ES-I3 (cell line): ENCODE measurements around the gene ADGRL1.
A peak's percentile ranks its signal among the peaks of the same experiment; 100 is the strongest.
"Not testable (repeated sequence)": the region's sequence is repeated elsewhere in the genome, so short reads cannot be mapped to it uniquely, and the experiment has no call there.

ENCODE experiments used
- H3K36me3 ChIP-seq: 2 replicates; pipeline ENCODE4 v1.6.1; 2013; ENCODE audit warnings: mild to moderate bottlenecking, low read length, control low read depth, moderate library complexity; ENCODE audit not compliant: insufficient read depth
- H3K4me1 ChIP-seq: 2 replicates; pipeline ENCODE4 v1.6.1; 2013; ENCODE audit warnings: mild to moderate bottlenecking, control low read depth, low read length; ENCODE audit not compliant: insufficient read depth
- H3K9ac ChIP-seq: 2 replicates; pipeline ENCODE4 v1.6.1; 2013; ENCODE audit warnings: low read depth, mild to moderate bottlenecking, low read length, moderate library complexity
- H3K9me3 ChIP-seq: 2 replicates; pipeline ENCODE4 v1.6.1; 2013; ENCODE audit warnings: mild to moderate bottlenecking, low read length, moderate library complexity; ENCODE audit not compliant: control insufficient read depth, insufficient read depth

Gene ADGRL1

GRCh38 chr19:14237014-14237941 is 31.3 kb upstream of the ADGRL1 start:
- no peaks in the 10 kb centered on the region; the same call in 1 of the 2 replicates for H3K9me3 ChIP-seq
- no peaks in the 10 kb centered on the region for H3K36me3 ChIP-seq
- no peaks in the 10 kb centered on the region for H3K4me1 ChIP-seq
- no peak overlapping the region for H3K9ac ChIP-seq

GRCh38 chr19:14232945-14233344 is 27.0 kb upstream of the ADGRL1 start:
- H3K9me3 ChIP-seq, H3K36me3 ChIP-seq, H3K4me1 ChIP-seq, H3K9ac ChIP-seq: not testable (repeated sequence)

DNA sequence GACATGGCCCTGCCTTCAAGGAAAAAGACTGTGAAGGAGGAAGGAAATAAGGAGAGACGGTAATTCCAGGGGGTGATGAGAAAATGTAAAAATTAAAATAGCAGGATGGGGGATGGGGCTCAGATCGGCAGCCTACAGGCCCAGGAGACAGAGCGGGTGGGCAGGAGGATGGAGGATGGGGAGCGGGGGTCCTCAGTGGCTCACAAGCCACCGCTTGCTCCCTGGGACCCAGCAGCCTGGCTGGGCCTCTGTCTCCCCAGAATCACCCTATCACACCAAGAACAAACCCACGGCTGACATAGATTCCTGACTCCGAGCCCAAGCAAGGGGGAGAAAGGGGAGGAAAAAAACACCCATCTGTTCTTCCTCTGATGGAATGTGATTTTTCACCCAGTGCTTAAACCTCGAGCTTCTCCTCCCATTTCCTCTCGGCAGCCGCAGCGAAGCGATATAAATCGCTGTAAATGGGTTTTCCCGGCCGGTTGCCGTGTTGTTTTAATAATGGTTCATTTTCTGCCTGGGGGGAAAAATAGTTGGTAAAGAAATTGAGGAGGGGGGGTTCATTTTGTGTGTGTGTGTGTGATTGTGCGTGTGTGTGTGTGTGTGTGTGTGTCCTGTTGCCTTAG is 22.6 kb upstream of the ADGRL1 start:
- not testable (repeated sequence) for H3K36me3 ChIP-seq, H3K9me3 ChIP-seq
- H3K9ac ChIP-seq, result peak overlapping the region; percentile 9; the same call in 1 of the 2 replicates

DNA sequence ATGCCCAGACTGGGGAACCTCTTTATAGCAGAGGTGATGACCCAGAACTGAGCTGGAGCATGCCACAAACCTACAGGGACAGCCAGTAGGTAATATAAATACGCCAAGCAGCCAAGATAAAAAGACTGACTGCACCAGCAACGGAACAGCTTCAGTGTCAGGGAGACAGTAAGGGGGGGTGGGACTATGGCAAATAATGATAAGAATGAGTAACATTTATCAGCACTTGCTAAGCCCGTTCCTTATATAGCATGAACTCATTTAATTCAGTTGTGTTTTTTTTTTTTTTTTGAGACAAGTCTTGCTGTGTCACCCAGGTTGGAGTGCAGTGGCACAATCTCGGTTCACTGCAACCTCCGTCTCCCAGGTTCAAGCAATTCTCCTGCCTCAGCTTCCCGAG is 20.5 kb upstream of the ADGRL1 start:
- not testable (repeated sequence) for H3K4me1 ChIP-seq, H3K36me3 ChIP-seq, H3K9me3 ChIP-seq, H3K9ac ChIP-seq

More for the DNA sequence above, 22.6 kb upstream of the ADGRL1 start:
- H3K4me1 ChIP-seq, result not testable (repeated sequence)

DNA sequence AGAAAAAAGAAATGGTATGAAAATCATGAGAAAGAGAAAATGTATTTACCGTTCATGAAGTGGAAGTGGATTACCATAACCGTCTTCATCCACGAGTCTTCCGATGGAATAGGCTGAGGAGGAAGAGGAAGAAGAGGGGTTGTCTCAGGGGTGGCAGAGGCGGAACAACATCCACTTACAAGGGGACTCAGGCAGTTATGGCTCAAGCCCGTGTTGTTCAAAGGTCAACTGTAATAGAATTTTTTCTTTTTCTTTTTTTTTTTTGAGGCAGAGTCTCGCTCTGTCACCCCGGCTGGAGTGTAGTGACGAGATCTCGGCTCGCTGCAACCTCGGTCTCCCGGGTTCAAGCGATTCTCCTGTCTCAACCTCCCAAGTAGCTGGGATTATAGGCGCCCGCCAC is 16.9 kb upstream of the ADGRL1 start:
- no peak overlapping the region for H3K9ac ChIP-seq
- H3K36me3 ChIP-seq, result no peaks in the 10 kb centered on the region

DNA sequence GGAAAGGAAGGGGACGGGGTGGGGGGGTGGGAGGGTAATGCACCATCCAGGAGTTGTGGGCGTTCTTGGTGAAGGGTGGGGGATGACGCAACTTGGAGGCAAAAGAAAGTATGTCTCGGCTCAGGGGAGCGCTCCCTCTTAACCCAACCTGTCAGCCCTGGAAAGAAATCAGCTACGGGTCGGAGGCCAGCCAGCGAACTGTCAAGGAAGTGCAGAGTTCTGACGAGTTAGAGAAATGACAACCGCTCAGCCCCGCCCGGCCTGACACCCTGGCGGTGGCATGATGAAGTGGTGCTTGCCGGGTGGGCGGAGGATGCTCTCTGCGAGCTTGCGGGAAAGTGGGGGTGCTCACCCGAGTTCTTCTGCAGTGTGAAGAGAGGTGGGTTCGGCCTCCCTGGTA is 15.4 kb upstream of the ADGRL1 start:
- H3K9ac ChIP-seq, result peak overlapping the region; percentile 33; the same call in 1 of the 2 replicates
- not testable (repeated sequence) for H3K4me1 ChIP-seq, H3K36me3 ChIP-seq, H3K9me3 ChIP-seq

More for the DNA sequence above, 16.9 kb upstream of the ADGRL1 start:
- Histone ChIP-seq H3K4me1 (no peaks in the 10 kb centered on the region), H3K9me3 (no peaks in the 10 kb centered on the region)

DNA sequence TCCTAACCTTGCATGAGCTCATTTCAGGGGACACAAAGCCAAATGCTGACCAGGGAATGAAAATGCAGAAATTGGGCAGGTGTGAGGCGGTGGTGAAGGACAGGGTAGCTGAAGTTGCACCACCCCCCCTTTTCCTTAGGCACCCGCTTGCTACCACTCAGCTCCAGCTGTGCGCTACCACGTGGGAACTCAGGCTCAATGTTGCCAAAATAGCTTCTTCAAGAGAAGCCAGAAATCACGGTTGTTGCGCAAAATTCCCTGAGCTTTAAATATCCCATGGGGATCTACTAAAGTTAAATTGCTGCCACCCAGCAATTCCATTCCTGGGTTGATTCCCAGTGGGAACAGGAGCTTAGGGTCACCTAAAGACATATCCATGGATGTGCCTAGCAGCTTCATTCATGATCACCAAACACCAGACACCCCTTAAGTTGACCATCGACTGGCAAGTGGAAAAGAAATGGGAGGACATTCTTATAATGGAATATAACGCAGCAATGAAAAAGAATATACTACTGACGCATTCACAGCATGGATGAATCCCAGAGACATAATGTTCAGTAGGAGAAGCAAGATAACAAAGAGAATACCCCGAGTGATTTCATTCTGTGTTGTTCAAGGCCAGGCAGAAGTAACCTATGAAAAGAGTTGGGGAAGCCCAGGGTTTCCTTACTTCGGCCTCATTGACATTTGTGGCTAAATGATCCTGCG is 12.8 kb upstream of the ADGRL1 start:
- Histone ChIP-seq H3K9me3 (no peaks in the 10 kb centered on the region), H3K4me1 (no peaks in the 10 kb centered on the region), H3K36me3 (no peaks in the 10 kb centered on the region), H3K9ac (no peak overlapping the region)

DNA sequence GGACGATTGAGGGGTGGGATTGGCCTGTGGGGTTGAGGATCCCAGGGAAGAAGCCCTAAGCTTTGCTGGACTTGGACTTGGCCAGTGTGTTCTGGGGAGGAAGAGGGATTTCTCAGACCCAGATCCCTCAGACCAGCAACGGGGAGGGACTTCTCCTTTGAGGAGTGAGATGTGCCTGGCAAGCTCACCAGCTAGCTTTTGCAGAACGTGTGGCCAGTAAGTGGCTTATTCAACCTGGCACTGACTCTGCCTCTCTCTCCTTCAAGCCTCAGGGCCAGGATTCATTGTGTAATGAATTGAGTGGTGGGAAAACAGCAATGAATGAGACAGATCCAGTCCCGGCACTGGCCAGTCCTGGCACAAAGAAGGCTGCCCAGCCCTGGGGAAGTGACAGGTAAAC is 11.9 kb upstream of the ADGRL1 start:
- H3K9ac ChIP-seq, result peak overlapping the region; percentile 25; the same call in 1 of the 2 replicates
- H3K36me3 ChIP-seq, H3K9me3 ChIP-seq, H3K4me1 ChIP-seq: not testable (repeated sequence)

DNA sequence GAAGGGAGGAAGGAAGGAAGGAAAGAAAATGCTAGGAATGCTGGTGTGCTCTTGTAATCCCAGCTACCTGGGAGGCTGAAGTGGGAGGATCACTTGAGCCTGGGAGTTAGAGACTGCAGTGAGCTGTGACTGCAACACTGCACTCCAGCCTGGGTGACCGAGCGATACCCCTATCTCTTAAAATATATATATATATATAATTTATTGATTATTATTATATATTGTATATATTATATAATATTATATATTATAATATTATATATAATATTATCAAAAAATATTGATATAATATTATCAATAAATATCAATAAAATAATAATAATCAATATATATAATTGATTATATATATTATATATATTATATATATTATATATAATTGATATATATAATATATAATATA is 8.6 kb upstream of the ADGRL1 start:
- Histone ChIP-seq H3K9me3 (no peaks in the 10 kb centered on the region), H3K9ac (no peak overlapping the region), H3K4me1 (no peaks in the 10 kb centered on the region), H3K36me3 (no peaks in the 10 kb centered on the region)

DNA sequence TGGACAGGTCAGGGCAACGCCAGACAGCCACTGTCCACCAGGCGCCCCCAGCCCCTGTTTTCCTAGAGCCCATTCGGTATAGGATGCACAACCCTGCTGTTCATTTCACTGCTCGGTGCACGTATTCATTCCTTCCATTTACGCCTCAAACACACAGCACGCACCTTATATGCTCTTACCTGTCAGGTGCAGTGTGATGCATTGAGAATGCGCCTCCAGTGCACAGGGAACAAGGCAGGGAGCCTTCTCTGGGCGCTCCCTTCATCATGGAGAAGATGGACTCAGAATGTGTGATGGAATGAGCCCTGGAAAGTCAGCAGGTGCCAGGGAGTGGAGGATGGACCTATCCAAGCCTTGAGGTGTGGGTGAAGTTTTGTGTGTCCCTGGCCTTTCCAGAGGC is 4.2 kb upstream of the ADGRL1 start:
- H3K9me3 ChIP-seq, H3K36me3 ChIP-seq, H3K4me1 ChIP-seq: not testable (repeated sequence)
- H3K9ac ChIP-seq, result peak overlapping the region; percentile 38; the same call in 1 of the 2 replicates

- not testable (repeated sequence) for H3K9me3 ChIP-seq, H3K36me3 ChIP-seq, H3K4me1 ChIP-seq
- H3K9ac ChIP-seq, result peak overlapping the region; percentile 38; the same call in 1 of the 2 replicates
These were observed 3.4 kb upstream of the ADGRL1 start for GRCh38 chr19:14209401-14209800.

DNA sequence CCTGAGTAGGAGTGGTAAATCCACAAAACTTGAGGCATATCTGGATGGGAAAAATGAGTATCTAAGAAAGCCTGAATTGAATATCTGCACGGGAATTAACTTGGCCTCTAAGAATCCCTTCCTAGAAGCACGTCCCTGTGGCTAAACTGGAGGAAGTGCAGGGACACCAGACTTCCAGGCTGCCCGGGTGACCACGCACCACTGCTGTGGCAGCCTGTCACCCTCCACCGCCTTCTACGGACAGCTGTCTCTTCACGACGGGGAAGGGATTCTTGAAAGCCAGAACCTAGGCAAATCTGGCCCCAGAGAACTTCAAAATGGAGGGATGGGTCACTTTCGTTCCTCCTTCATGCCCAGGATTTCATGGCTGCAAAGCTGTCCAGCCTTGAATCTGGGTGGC is 2.5 kb upstream of the ADGRL1 start:
- peak overlapping the region; percentile 6; the same call in 1 of the 2 replicates for H3K9ac ChIP-seq
- H3K9me3 ChIP-seq, H3K4me1 ChIP-seq, H3K36me3 ChIP-seq: not testable (repeated sequence)

- not testable (repeated sequence) for H3K4me1 ChIP-seq, H3K9me3 ChIP-seq, H3K36me3 ChIP-seq
- H3K9ac ChIP-seq, result peak overlapping the region; percentile 50; the same call in 1 of the 2 replicates
These were observed 1.8 kb upstream of the ADGRL1 start for GRCh38 chr19:14207796-14208195.

GRCh38 chr19:14206737-14207726 is 1.1 kb upstream of the ADGRL1 start:
- H3K4me1 ChIP-seq, H3K36me3 ChIP-seq, H3K9me3 ChIP-seq: not testable (repeated sequence)
- H3K9ac ChIP-seq, result peak overlapping the region; percentile 75
